SK-N-SH (cell line): ENCODE measurements around the gene ODF2L. TPM values are rescaled to one million over a fixed set of nuclear protein-coding genes. Genes with fewer than 3 reads are reported as not detected.
A peak's percentile ranks its signal among the peaks of the same experiment; 100 is the strongest.

Source experiments
- CTCF ChIA-PET: fragments of 300-600, 350-600 bp; formaldehyde crosslinking; extraction: SDS; loops from one replicate; lab custom pipeline; 2021; lab: Yijun Ruan, JAX
- POLR2A ChIA-PET: fragments of 350-600 bp; sonication (Branson Sonifier 250); formaldehyde crosslinking; extraction: SDS; loops from one replicate; lab custom pipeline; 2020; ENCODE audit warnings: antibody characterized with exemption, inconsistent platforms; lab: Yijun Ruan, JAX
- DNase-seq: peaks from one replicate; pipeline ENCODE4 v3.0.0; 2012
- H2AFZ ChIP-seq: fragments of 200-600 bp; sonication (generic); 2 replicates; pipeline ENCODE4 v1.8.1; 2016; ENCODE audit warnings: antibody characterized with exemption, mild to moderate bottlenecking, low read depth
- H3F3A ChIP-seq: fragments of 200-600 bp; sonication (generic); replicated peaks from 2 replicates; pipeline ENCODE3; 2016; ENCODE audit warnings: antibody characterized with exemption, mild to moderate bottlenecking; ENCODE audit not compliant: insufficient read depth
- H3K27ac ChIP-seq, 2 experiments: fragments of 200-500 bp in 1 of 2; fragments of 200-600 bp in 1 of 2; sonication (Bioruptor generic) in 1 of 2; sonication (generic), shearing (Covaris generic) in 1 of 2; 2 replicates each; pipeline versions ENCODE4 v1.5.1 to v1.6.1; 2014 to 2016; ENCODE audit warnings: low read depth in 2 of 2, inconsistent platforms in 1 of 2, low read length in 1 of 2, mild to moderate bottlenecking in 1 of 2, mixed read lengths in 1 of 2
- H3K27me3 ChIP-seq: fragments of 200-600 bp; sonication (generic), shearing (Covaris generic); 2 replicates; pipeline ENCODE4 v1.6.1; 2016; ENCODE audit warnings: mixed run types; ENCODE audit not compliant: insufficient read depth
- H3K36me3 ChIP-seq, 2 experiments: fragments of 200-500 bp in 1 of 2; fragments of 200-600 bp in 1 of 2; sonication (Bioruptor generic) in 1 of 2; sonication (generic) in 1 of 2; replicated peaks in 1 of 2; 2 replicates each; pipeline versions ENCODE3 to v1.5.1; 2014 to 2016; ENCODE audit warnings: low read length in 1 of 2, mild to moderate bottlenecking in 1 of 2; ENCODE audit not compliant: insufficient read depth in 2 of 2, control insufficient read depth in 1 of 2
- H3K4me1 ChIP-seq, 2 experiments: fragments of 200-500 bp in 1 of 2; fragments of 200-600 bp in 1 of 2; sonication (Bioruptor generic) in 1 of 2; sonication (generic), shearing (Covaris generic) in 1 of 2; 2 replicates each; pipeline versions ENCODE4 v1.5.1 to v1.6.1; 2014 to 2016; ENCODE audit warnings: low read depth in 1 of 2, low read length in 1 of 2, mixed run types in 1 of 2; ENCODE audit not compliant: insufficient read depth in 2 of 2, control insufficient read depth in 1 of 2
- H3K4me2 ChIP-seq: fragments of 200-600 bp; sonication (generic), shearing (Covaris generic); 2 replicates; pipeline ENCODE4 v1.6.1; 2017; ENCODE audit warnings: mixed run types
- H3K4me3 ChIP-seq, 2 experiments: fragments of 200-500 bp in 1 of 2; fragments of 200-600 bp in 1 of 2; sonication (Bioruptor generic) in 1 of 2; sonication (generic), shearing (Covaris generic) in 1 of 2; 2 replicates each; pipeline versions ENCODE4 v1.5.1 to v1.8.1; 2014 to 2016; ENCODE audit warnings: low read depth in 2 of 2, inconsistent platforms in 1 of 2, low read length in 1 of 2, mild to moderate bottlenecking in 1 of 2, mixed read lengths in 1 of 2, moderate library complexity in 1 of 2
- H3K79me2 ChIP-seq: fragments of 200-600 bp; sonication (generic); 2 replicates; pipeline ENCODE4 v1.8.1; 2017; ENCODE audit warnings: mild to moderate bottlenecking; ENCODE audit not compliant: insufficient read depth
- H3K9ac ChIP-seq: fragments of 200-600 bp; sonication (generic); 2 replicates; pipeline ENCODE4 v1.6.1; 2017; ENCODE audit warnings: mixed run types
- H3K9me2 ChIP-seq: fragments of 200-600 bp; sonication (generic); 2 replicates; pipeline ENCODE4 v1.6.1; 2017; ENCODE audit warnings: mixed run types
- H3K9me3 ChIP-seq: fragments of 200-600 bp; sonication (generic); 2 replicates; pipeline ENCODE4 v1.6.1; 2017; ENCODE audit warnings: mixed run types, mild to moderate bottlenecking, moderate library complexity
- H4K20me1 ChIP-seq: fragments of 200-600 bp; sonication (generic); 2 replicates; pipeline ENCODE4 v1.6.1; 2017; ENCODE audit warnings: mild to moderate bottlenecking, mixed run types; ENCODE audit not compliant: insufficient read depth
- CHD2 ChIP-seq: fragments of 150-350 bp; IDR thresholded peaks from 2 replicates; pipeline ENCODE4 v1.6.1; 2018; ENCODE audit warnings: low read length; ENCODE audit not compliant: partially characterized antibody
- FOSL2 ChIP-seq: IDR thresholded peaks from 2 replicates; pipeline ENCODE4 v1.4.0; 2012; ENCODE audit warnings: low read depth, mild to moderate bottlenecking, moderate library complexity, borderline replicate concordance
- FOXJ3 ChIP-seq: sonication (generic); formaldehyde crosslinking; IDR thresholded peaks from 2 replicates; pipeline ENCODE4 v1.5.1; 2020; ENCODE audit warnings: mild to moderate bottlenecking, missing genetic modification reagents
- MXI1 ChIP-seq: IDR thresholded peaks from 2 replicates; pipeline ENCODE4 v1.6.1; 2012; ENCODE audit warnings: mild to moderate bottlenecking, low read depth, low read length, improper control_type of control experiment
- NFIC ChIP-seq: IDR thresholded peaks from 2 replicates; pipeline ENCODE4 v1.4.0; 2012; ENCODE audit warnings: borderline replicate concordance
- NRF1 ChIP-seq: IDR thresholded peaks from 2 replicates; pipeline ENCODE4 v1.6.1; 2012; ENCODE audit warnings: low read depth, mild to moderate bottlenecking, low read length
- RCOR1 ChIP-seq: fragments of 150-350 bp; IDR thresholded peaks from 2 replicates; pipeline ENCODE4 v1.6.1; 2017; ENCODE audit warnings: antibody characterized with exemption, low read length
- SIN3A ChIP-seq: IDR thresholded peaks from 2 replicates; pipeline ENCODE4 v1.6.1; 2012; ENCODE audit warnings: low read depth, mild to moderate bottlenecking, low read length, moderate library complexity, borderline replicate concordance
- TAF1 ChIP-seq: IDR thresholded peaks from 2 replicates; pipeline ENCODE4 v1.6.1; 2012; ENCODE audit warnings: low read depth, mild to moderate bottlenecking, low read length, moderate library complexity, borderline replicate concordance
- WGBS: methylation state at CpG from one replicate; pipeline ENCODE4 v1.1.6; 2017; ENCODE audit warnings: low lambda C conversion rate; 5-methylcytosine and 5-hydroxymethylcytosine counted together
- polyA plus RNA-seq, 3 experiments: library from polyadenylated mRNA; depleted of rRNA; stranded (reverse); fragments of >200 nt; gene quantifications; 2 replicates each; pipeline ENCODE4 v1.2.3, GENCODE V29; 2012
- TF ChIP-seq, protein P1 (sequence below): fragments of 150-350 bp; IDR thresholded peaks from 2 replicates; pipeline ENCODE4 v1.6.1; 2017; ENCODE audit warnings: antibody characterized with exemption, low read length, low read depth, borderline replicate concordance
- TF ChIP-seq, protein P2 (sequence below): fragments of 200-600 bp; sonication (generic); IDR thresholded peaks from 2 replicates; pipeline ENCODE4 v1.6.1; 2017; ENCODE audit warnings: antibody characterized with exemption, mild to moderate bottlenecking, moderate library complexity

ODF2L gene
- polyA plus RNA-seq, 1 of the 3 experiments (the other 2 are of a cell fraction): 5.3 TPM

DNA sequence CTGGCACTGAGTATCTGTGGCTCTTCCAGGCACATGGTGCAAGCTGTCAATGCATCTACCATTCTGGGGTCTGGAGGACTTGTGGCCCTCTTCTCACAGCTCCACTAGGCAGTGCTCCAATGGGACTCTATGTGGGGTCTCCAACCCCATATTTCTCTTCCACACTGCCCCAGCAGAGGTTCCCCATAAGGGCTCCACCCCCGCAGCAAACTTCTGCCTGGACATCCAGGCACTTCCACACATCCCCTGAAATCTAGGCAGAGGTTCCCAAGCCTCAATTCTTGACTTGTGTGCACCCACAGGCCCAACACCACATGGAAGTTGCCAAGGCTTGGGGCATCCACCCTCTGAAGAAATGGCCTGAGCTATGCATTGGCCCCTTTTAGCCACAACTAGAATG, 18.8 kb downstream of the ODF2L start:
- POLR2A ChIA-PET: no interaction called here
- no peaks in the 10 kb centered on the region for H4K20me1 ChIP-seq
- no peaks in the 10 kb centered on the region for H3K9me2 ChIP-seq
- no peaks in the 10 kb centered on the region for H3K9me3 ChIP-seq
- H3K4me3 ChIP-seq: no peak overlapping the region
- no peak for DNase-seq
- no peak overlapping the region for H3K27ac ChIP-seq
- no peak overlapping the region for H3K4me2 ChIP-seq
- no peaks in the 10 kb centered on the region; a peak in 1 of 4 replicates for H3K4me1 ChIP-seq
- H3K27me3 ChIP-seq: no peaks in the 10 kb centered on the region
- WGBS: 100% methylated on average over 1 of the region's 1 CpG
- H3K79me2 ChIP-seq: no peaks in the 10 kb centered on the region
- no peak overlapping the region for H3K9ac ChIP-seq
- H3K36me3 ChIP-seq: peaks cover 29 to 52% of the 10 kb centered on the region in 2 experiments
- CTCF ChIA-PET: interaction anchor here (1.5 kb wide), 1 partner anchor 327 kb away, joined by 5 read pairs; the partner anchor contains the start of gene SH3GLB1
- no peaks in the 10 kb centered on the region for H3F3A ChIP-seq
- TF ChIP-seq FOSL2 (no peak), RCOR1 (no peak), TAF1 (no peak), MXI1 (no peak), SIN3A (no peak)
- TF ChIP-seq, all 33 proteins: peak for 0
- no peak overlapping the region for H2AFZ ChIP-seq

DNA sequence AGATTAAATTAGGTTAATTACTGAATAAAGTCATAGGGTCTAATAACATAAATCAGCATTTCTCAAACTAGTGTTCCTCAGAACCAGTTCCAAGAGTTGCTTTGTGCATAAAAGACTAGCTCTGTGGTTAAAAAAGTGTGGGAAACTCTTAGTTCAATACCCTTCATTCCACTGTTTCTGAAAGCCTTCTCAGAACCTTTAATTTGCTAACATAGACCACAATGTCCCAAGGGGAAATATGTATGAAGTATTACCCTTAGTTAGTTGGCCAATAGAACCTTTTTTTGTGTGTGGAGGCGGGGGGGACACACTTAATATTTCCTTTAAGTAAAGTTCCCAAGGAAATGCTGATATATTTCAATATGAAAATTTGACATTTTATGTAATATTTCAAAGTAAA, 20.4 kb downstream of the ODF2L start:
- no peak overlapping the region for H2AFZ ChIP-seq
- ChIA-PET CTCF (interaction anchor here (1.0 to 1.5 kb wide), 2 partner anchors 123 to 328 kb away, joined by 3 to 5 read pairs; partner anchors contain the start of gene SH3GLB1), POLR2A (no interaction called here)
- no peaks in the 10 kb centered on the region for H4K20me1 ChIP-seq
- peaks cover 25 to 55% of the 10 kb centered on the region in 2 experiments for H3K36me3 ChIP-seq
- H3K9ac ChIP-seq: no peak overlapping the region
- TF ChIP-seq, protein P1, sequence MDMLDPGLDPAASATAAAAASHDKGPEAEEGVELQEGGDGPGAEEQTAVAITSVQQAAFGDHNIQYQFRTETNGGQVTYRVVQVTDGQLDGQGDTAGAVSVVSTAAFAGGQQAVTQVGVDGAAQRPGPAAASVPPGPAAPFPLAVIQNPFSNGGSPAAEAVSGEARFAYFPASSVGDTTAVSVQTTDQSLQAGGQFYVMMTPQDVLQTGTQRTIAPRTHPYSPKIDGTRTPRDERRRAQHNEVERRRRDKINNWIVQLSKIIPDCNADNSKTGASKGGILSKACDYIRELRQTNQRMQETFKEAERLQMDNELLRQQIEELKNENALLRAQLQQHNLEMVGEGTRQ: no peak
- TF ChIP-seq CHD2 (no peak), FOSL2 (no peak), NRF1 (no peak), NFIC (no peak)
- WGBS: 100% methylated on average over 1 of the region's 1 CpG
- no peaks in the 10 kb centered on the region for H3K79me2 ChIP-seq
- no peak overlapping the region for H3K4me2 ChIP-seq
- no peaks in the 10 kb centered on the region; a peak in 1 of 4 replicates for H3K4me1 ChIP-seq
- no peaks in the 10 kb centered on the region for H3K9me2 ChIP-seq
- no peak overlapping the region for H3K27ac ChIP-seq
- no peaks in the 10 kb centered on the region for H3K9me3 ChIP-seq
- H3K4me3 ChIP-seq: no peak overlapping the region
- no peaks in the 10 kb centered on the region for H3K27me3 ChIP-seq
- no peak for DNase-seq
- H3F3A ChIP-seq: no peaks in the 10 kb centered on the region

DNA sequence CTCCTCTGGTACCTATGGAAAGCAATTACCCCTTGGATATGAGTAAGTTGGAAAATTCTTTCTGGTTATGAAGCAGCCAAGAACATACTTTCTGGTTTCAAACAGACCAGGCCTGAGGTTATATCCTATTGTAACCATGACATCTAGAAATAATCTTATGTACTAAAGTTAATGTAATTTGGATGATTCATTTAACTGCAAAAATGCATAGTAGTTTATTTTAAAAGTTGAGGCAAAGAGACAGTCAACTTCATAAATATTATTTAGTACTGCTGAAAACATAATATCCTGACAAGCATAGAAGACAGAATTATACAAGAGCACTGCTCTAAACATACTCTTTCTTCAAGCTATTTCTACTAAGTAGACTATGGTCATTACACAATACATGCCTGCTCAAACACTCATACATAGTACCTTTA, 25.5 kb downstream of the ODF2L start:
- ChIA-PET CTCF (interaction anchor here (1.0 to 1.6 kb wide), 2 partner anchors 9 to 10 kb away, joined by 3 to 7 read pairs; no protein-coding TSS in a partner anchor), POLR2A (no interaction called here)
- no peak overlapping the region for H2AFZ ChIP-seq
- no peak overlapping the region for H3K9ac ChIP-seq
- H4K20me1 ChIP-seq: no peaks in the 10 kb centered on the region
- no peaks in the 10 kb centered on the region for H3K79me2 ChIP-seq
- H3F3A ChIP-seq: no peaks in the 10 kb centered on the region
- H3K9me2 ChIP-seq: no peaks in the 10 kb centered on the region
- H3K27me3 ChIP-seq: no peaks in the 10 kb centered on the region
- H3K36me3 ChIP-seq: peaks cover 28 to 49% of the 10 kb centered on the region in 2 experiments
- no peaks in the 10 kb centered on the region for H3K9me3 ChIP-seq
- no peak overlapping the region for H3K4me3 ChIP-seq
- TF ChIP-seq, protein P2, sequence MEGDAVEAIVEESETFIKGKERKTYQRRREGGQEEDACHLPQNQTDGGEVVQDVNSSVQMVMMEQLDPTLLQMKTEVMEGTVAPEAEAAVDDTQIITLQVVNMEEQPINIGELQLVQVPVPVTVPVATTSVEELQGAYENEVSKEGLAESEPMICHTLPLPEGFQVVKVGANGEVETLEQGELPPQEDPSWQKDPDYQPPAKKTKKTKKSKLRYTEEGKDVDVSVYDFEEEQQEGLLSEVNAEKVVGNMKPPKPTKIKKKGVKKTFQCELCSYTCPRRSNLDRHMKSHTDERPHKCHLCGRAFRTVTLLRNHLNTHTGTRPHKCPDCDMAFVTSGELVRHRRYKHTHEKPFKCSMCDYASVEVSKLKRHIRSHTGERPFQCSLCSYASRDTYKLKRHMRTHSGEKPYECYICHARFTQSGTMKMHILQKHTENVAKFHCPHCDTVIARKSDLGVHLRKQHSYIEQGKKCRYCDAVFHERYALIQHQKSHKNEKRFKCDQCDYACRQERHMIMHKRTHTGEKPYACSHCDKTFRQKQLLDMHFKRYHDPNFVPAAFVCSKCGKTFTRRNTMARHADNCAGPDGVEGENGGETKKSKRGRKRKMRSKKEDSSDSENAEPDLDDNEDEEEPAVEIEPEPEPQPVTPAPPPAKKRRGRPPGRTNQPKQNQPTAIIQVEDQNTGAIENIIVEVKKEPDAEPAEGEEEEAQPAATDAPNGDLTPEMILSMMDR: no peak
- TF ChIP-seq CHD2 (no peak), MXI1 (no peak), FOXJ3 (CRISPR knock-in tag) (no peak)
- TF ChIP-seq, all 33 proteins: peak for 0
- no peak for DNase-seq
- Histone ChIP-seq H3K27ac (peak overlapping the region in 1 of 2 experiments; percentile 46; a peak in 2 of 4 replicates), H3K4me2 (0 out of 2 replicates have a peak overlapping the region, but pooled peaks have one; percentile 43), H3K4me1 (no peaks in the 10 kb centered on the region; a peak in 2 of 4 replicates)
